ENCODE data around the gene ACTR10.
"Not testable (repeated sequence)": the region's sequence is repeated elsewhere in the genome, so short reads cannot be mapped to it uniquely, and the experiment has no call there.

Gene ACTR10

GRCh38 chr14:58244556-58245387 is 44.8 kb downstream of the ACTR10 start, which contains the start of gene PSMA3:
Gene PSMA3, plus strand, starts transcription at chr14:58244843. Its CDS starts 78 bp downstream, at chr14:58244921.
- Mint-ChIP-seq H3K4me1 (peaks cover 15 to 29% of the 10 kb centered on the region in 2 donors), H3K36me3 (peaks cover 5 to 17% of the 10 kb centered on the region in 2 donors), H3K4me3 (peak within 1 kb of the TSS; percentile 96 to 97), H3K27me3 (no peaks in the 10 kb centered on the region), H3K27ac (peak within 1 kb of the TSS; percentile 99), H3K9me3 (no peaks in the 10 kb centered on the region)
- peak; percentile 97 for DNase-seq
- peak; percentile 93 to 95 for ATAC-seq (replicated peaks)

DNA sequence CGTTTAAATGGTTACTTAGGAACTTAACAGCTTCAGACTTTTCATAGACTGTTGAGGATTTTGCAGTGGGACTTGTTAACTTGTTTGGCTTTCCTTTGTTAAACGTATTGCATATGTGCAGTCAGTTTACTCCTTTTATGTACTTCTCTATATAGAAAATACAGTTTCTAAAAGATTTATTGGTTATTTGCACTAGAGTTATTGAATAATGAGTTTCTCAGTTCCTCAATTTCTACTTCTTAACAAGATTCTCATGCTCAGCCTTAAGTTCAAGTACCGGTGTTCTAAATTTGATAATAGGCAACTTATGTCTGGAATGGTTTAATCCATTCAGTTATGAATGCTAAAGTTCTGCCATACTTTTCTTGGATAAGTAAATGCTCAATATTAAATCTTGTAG is 45.6 kb downstream of the ACTR10 start:
- ATAC-seq (replicated peaks): no peak
- no peak for DNase-seq
- H3K27ac Mint-ChIP-seq: peak overlapping the region; percentile 99
- peaks cover 9 to 21% of the 10 kb centered on the region in 2 donors for H3K36me3 Mint-ChIP-seq
- H3K9me3 Mint-ChIP-seq: no peaks in the 10 kb centered on the region
- no peaks in the 10 kb centered on the region for H3K27me3 Mint-ChIP-seq
- H3K4me3 Mint-ChIP-seq: peak overlapping the region; percentile 96 to 97
- H3K4me1 Mint-ChIP-seq: peaks cover 17 to 34% of the 10 kb centered on the region in 2 donors

- Mint-ChIP-seq H3K4me1 (peaks cover 15 to 30% of the 10 kb centered on the region in 2 donors), H3K4me3 (no peak overlapping the region), H3K9me3 (no peaks in the 10 kb centered on the region), H3K27me3 (no peaks in the 10 kb centered on the region), H3K27ac (no peak overlapping the region), H3K36me3 (peaks cover 19 to 37% of the 10 kb centered on the region in 2 donors)
- no peak for ATAC-seq (replicated peaks)
- no peak for DNase-seq
These were observed 49.7 kb downstream of the ACTR10 start for GRCh38 chr14:58249611-58250010.

- no peak for DNase-seq
- H3K4me3 Mint-ChIP-seq: no peak overlapping the region
- no peak for ATAC-seq (replicated peaks)
- no peaks in the 10 kb centered on the region for H3K9me3 Mint-ChIP-seq
- H3K36me3 Mint-ChIP-seq: peaks cover 26 to 36% of the 10 kb centered on the region in 2 donors
- H3K4me1 Mint-ChIP-seq: peaks cover 4 to 7% of the 10 kb centered on the region in 2 donors
- no peaks in the 10 kb centered on the region for H3K27me3 Mint-ChIP-seq
- no peak overlapping the region for H3K27ac Mint-ChIP-seq
These were observed 58.2 kb downstream of the ACTR10 start for GRCh38 chr14:58258156-58258555.

DNA sequence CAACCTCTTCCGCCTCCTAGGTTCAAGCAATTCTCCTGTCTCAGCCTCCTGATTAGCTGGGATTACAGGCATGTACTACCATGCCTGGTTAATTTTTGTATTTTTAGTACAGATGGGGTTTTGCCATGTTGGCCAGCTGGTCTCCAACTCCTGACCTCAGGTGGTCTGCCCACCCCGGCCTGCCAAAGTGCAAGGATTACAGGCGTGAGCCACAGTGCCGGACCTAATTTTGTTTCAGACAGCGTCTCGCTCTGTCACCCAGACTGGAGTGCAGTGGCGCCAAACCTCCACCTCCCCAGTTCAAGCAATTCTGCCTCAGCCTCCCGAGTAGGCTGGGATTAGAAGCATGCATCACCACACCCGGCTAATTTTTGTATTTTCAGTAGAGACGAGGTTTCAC is 62.1 kb downstream of the ACTR10 start:
- peaks cover 33 to 47% of the 10 kb centered on the region in 2 donors for H3K36me3 Mint-ChIP-seq

GRCh38 chr14:58265401-58265800 is 65.5 kb downstream of the ACTR10 start:
- Mint-ChIP-seq H3K27ac (no peak overlapping the region), H3K9me3 (no peaks in the 10 kb centered on the region), H3K4me3 (no peak overlapping the region), H3K27me3 (no peaks in the 10 kb centered on the region), H3K36me3 (peaks cover 26 to 43% of the 10 kb centered on the region in 2 donors), H3K4me1 (peaks cover 6 to 18% of the 10 kb centered on the region in 2 donors)
- DNase-seq: no peak
- peak in 1 of 2 donors; percentile 48 for ATAC-seq (replicated peaks)

More for the DNA sequence above, 62.1 kb downstream of the ACTR10 start:
- not testable (repeated sequence) for H3K9me3 Mint-ChIP-seq; H3K27me3 Mint-ChIP-seq; DNase-seq; ATAC-seq (replicated peaks); H3K4me3 Mint-ChIP-seq
- peak overlapping the region; percentile 56 for H3K27ac Mint-ChIP-seq
- peaks cover 10 to 25% of the 10 kb centered on the region in 2 donors for H3K4me1 Mint-ChIP-seq

DNA sequence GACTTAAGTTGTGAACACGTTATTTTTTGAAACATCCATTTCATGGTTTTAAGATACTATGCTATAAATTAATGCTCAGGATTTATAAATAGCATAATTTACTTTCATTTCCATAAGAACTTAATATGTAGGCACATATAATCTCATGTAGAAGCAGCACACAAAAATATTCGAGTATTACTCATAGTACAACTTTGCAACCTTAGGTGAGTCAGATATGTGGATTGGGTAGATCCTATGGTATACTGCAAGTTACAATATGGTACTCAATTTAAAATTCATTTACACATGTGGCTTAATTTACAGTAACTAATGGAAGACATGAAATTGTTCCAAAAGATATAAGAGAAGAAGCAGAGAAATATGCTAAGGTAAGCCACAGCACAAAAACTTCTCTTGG is 70.7 kb downstream of the ACTR10 start:
- H3K36me3 Mint-ChIP-seq: peaks cover 23 to 51% of the 10 kb centered on the region in 2 donors
- DNase-seq: no peak
- H3K27me3 Mint-ChIP-seq: no peaks in the 10 kb centered on the region
- H3K4me1 Mint-ChIP-seq: peaks cover 7 to 24% of the 10 kb centered on the region in 2 donors
- ATAC-seq (replicated peaks): peak in 1 of 2 donors; percentile 45
- H3K27ac Mint-ChIP-seq: peak overlapping the region; percentile 54
- H3K9me3 Mint-ChIP-seq: no peaks in the 10 kb centered on the region
- H3K4me3 Mint-ChIP-seq: no peak overlapping the region

- H3K27me3 Mint-ChIP-seq: no peaks in the 10 kb centered on the region
- H3K36me3 Mint-ChIP-seq: peaks cover 15 to 40% of the 10 kb centered on the region in 2 donors
- H3K9me3 Mint-ChIP-seq: no peaks in the 10 kb centered on the region
- H3K4me3 Mint-ChIP-seq: no peak overlapping the region
- H3K27ac Mint-ChIP-seq: no peak overlapping the region
- ATAC-seq (replicated peaks) (no peak), DNase-seq (no peak)
- peaks cover 10 to 23% of the 10 kb centered on the region in 2 donors for H3K4me1 Mint-ChIP-seq
These were observed 72.8 kb downstream of the ACTR10 start for GRCh38 chr14:58272588-58273372.

- Mint-ChIP-seq H3K27me3 (no peaks in the 10 kb centered on the region), H3K4me1 (peaks cover 10 to 37% of the 10 kb centered on the region in 2 donors), H3K27ac (peak overlapping the region; percentile 85), H3K36me3 (peaks cover 19 to 49% of the 10 kb centered on the region in 2 donors), H3K9me3 (no peaks in the 10 kb centered on the region), H3K4me3 (no peak overlapping the region)
- DNase-seq (no peak), ATAC-seq (replicated peaks) (no peak)
These were observed 74.9 kb downstream of the ACTR10 start for GRCh38 chr14:58274881-58275280.

GRCh38 chr14:58275527-58276190 is 75.7 kb downstream of the ACTR10 start:
- DNase-seq (no peak), ATAC-seq (replicated peaks) (no peak)
- H3K27me3 Mint-ChIP-seq: no peaks in the 10 kb centered on the region
- peak overlapping the region in 1 of 2 donors; percentile 34 for H3K4me3 Mint-ChIP-seq
- H3K4me1 Mint-ChIP-seq: peaks cover 12 to 44% of the 10 kb centered on the region in 2 donors
- peaks cover 0 to 1% of the 10 kb centered on the region in 2 donors for H3K9me3 Mint-ChIP-seq
- peaks cover 21 to 49% of the 10 kb centered on the region in 2 donors for H3K36me3 Mint-ChIP-seq
- H3K27ac Mint-ChIP-seq: peak overlapping the region; percentile 85

- no peaks in the 10 kb centered on the region for H3K27me3 Mint-ChIP-seq
- peaks cover 25 to 51% of the 10 kb centered on the region in 2 donors for H3K36me3 Mint-ChIP-seq
- peaks cover 16 to 50% of the 10 kb centered on the region in 2 donors for H3K4me1 Mint-ChIP-seq
- H3K4me3 Mint-ChIP-seq: no peak overlapping the region
- DNase-seq (no peak), ATAC-seq (replicated peaks) (no peak)
- no peak overlapping the region for H3K27ac Mint-ChIP-seq
- H3K9me3 Mint-ChIP-seq: peaks cover 0 to 1% of the 10 kb centered on the region in 2 donors
These were observed 76.3 kb downstream of the ACTR10 start for GRCh38 chr14:58276208-58276607.

GRCh38 chr14:58278177-58278576 is 78.2 kb downstream of the ACTR10 start:
- peaks cover 30 to 55% of the 10 kb centered on the region in 2 donors for H3K36me3 Mint-ChIP-seq
- no peak for ATAC-seq (replicated peaks)
- peaks cover 26 to 70% of the 10 kb centered on the region in 2 donors for H3K4me1 Mint-ChIP-seq
- peaks cover 0 to 1% of the 10 kb centered on the region in 2 donors for H3K9me3 Mint-ChIP-seq
- H3K27me3 Mint-ChIP-seq: no peaks in the 10 kb centered on the region
- H3K27ac Mint-ChIP-seq: no peak overlapping the region
- H3K4me3 Mint-ChIP-seq: no peak overlapping the region
- no peak for DNase-seq

- ATAC-seq (replicated peaks) (peak; percentile 96 to 97), DNase-seq (peak; percentile 38)
- H3K4me1 Mint-ChIP-seq: peaks cover 25 to 59% of the 10 kb centered on the region in 2 donors
- peak overlapping the region; percentile 96 for H3K27ac Mint-ChIP-seq
- peak overlapping the region; percentile 72 to 73 for H3K4me3 Mint-ChIP-seq
- H3K9me3 Mint-ChIP-seq: peaks cover 0 to 1% of the 10 kb centered on the region in 2 donors
- peaks cover 32 to 54% of the 10 kb centered on the region in 2 donors for H3K36me3 Mint-ChIP-seq
- no peaks in the 10 kb centered on the region for H3K27me3 Mint-ChIP-seq
These were observed 81.2 kb downstream of the ACTR10 start for GRCh38 chr14:58280954-58281787.
